ENCODE measurements around the gene IGFL1.

- TF ChIP-seq CTCF (IDR thresholded peaks at IDR 0.05) (no peak), POLR2A (IDR thresholded peaks at IDR 0.05) (no peak)
These were observed 12.1 kb downstream of the IGFL1 start for GRCh38 chr19:46241626-46242025.

All from body of pancreas (tissue), 4 donors.